K562 (cell line): ENCODE data around the gene SAMD3. TPM values are rescaled to one million over a fixed set of nuclear protein-coding genes. Genes with fewer than 3 reads are reported as not detected.

Experiments
- HNRNPK ChIP-seq: fragments of 200-400 bp; formaldehyde crosslinking; IDR thresholded peaks from one replicate; pipeline ENCODE4 v1.6.1; 2018; ENCODE audit warnings: mild to moderate bottlenecking, low read depth, low read length; ENCODE audit not compliant: poor library complexity, severe bottlenecking
- MTA2 ChIP-seq: fragments of 450-650 bp; IDR thresholded peaks from 2 replicates; pipeline ENCODE4 v1.6.1; 2016; ENCODE audit warnings: low read depth
- PCBP1 ChIP-seq: fragments of 200-400 bp; formaldehyde crosslinking; IDR thresholded peaks from 2 replicates; pipeline ENCODE4 v1.6.1; 2018; ENCODE audit warnings: mild to moderate bottlenecking, low read depth, low read length; ENCODE audit not compliant: poor library complexity, severe bottlenecking
- polyA plus RNA-seq, 8 experiments: library from polyadenylated mRNA; depleted of rRNA in 4 of 8; stranded (reverse) in 5 of 8; unstranded in 3 of 8; fragments of >200 nt; fragmentation: Nextera tagmentation in 2 of 8; fragmentation: Illumina TruSeq in 1 of 8; extraction: Ambion mirVana in 2 of 8; extraction: Trizol in 1 of 8; gene quantifications; 2 replicates each; pipeline versions ENCODE4 v1.2.1 to v1.2.3, GENCODE V29; 2011 to 2014; ENCODE audit warnings: inconsistent platforms in 1 of 8, missing spikeins in 1 of 8
- total RNA-seq, 7 experiments: library from RNA; depleted of rRNA in 6 of 7; stranded (reverse); fragments of >200 nt in 6 of 7; fragmentation: Illumina TruSeq in 2 of 7; extraction: Trizol in 2 of 7; gene quantifications; 2 replicates each; pipeline versions ENCODE4 v1.2.1 to v1.2.3, GENCODE V29; 2011 to 2021; ENCODE audit warnings: low replicate concordance in 1 of 7
- TF ChIP-seq, protein P1 (sequence below), 2 experiments: fragments of 450-650 bp; IDR thresholded peaks; 2 replicates each; pipeline ENCODE4 v1.6.1; 2016; ENCODE audit warnings: mild to moderate bottlenecking in 2 of 2, borderline replicate concordance in 1 of 2, low read depth in 1 of 2, moderate library complexity in 1 of 2
- TF ChIP-seq, protein P2 (sequence below): fragments of 450-650 bp; IDR thresholded peaks from 2 replicates; pipeline ENCODE4 v1.6.1; 2016; ENCODE audit warnings: borderline replicate concordance

SAMD3 gene
- total and polyA plus RNA-seq, 9 of the 15 experiments (the other 6 are each of a cell fraction or from before 2014, with no cell fraction given), result 0.03 to 0.21 (median 0.18) TPM; not detected in 5

DNA sequence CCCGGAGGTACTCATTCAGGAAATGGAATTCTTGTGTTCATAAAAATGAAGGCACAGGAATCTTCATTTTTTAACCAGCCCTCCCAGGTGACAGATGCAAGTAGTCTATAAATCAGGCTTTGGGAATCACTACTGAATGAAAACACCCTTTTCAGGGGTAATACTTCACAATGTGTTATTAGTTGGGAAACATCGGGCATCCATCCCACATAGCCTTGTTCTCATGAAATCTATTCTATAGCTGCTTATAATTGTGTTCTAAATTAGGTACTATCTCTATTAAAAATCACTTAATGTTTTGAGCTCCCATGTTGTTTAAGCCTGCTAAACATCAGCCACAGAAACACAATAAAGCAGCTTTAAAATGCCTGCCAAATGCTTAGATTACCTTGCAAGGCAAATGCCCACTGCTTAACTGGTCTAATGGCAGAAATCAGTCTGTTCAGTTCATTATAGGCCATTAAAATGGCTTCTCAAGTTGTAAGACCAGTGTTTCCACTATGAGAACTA lies 109.5 kb downstream of the SAMD3 start (continued):
- TF ChIP-seq, protein P1, sequence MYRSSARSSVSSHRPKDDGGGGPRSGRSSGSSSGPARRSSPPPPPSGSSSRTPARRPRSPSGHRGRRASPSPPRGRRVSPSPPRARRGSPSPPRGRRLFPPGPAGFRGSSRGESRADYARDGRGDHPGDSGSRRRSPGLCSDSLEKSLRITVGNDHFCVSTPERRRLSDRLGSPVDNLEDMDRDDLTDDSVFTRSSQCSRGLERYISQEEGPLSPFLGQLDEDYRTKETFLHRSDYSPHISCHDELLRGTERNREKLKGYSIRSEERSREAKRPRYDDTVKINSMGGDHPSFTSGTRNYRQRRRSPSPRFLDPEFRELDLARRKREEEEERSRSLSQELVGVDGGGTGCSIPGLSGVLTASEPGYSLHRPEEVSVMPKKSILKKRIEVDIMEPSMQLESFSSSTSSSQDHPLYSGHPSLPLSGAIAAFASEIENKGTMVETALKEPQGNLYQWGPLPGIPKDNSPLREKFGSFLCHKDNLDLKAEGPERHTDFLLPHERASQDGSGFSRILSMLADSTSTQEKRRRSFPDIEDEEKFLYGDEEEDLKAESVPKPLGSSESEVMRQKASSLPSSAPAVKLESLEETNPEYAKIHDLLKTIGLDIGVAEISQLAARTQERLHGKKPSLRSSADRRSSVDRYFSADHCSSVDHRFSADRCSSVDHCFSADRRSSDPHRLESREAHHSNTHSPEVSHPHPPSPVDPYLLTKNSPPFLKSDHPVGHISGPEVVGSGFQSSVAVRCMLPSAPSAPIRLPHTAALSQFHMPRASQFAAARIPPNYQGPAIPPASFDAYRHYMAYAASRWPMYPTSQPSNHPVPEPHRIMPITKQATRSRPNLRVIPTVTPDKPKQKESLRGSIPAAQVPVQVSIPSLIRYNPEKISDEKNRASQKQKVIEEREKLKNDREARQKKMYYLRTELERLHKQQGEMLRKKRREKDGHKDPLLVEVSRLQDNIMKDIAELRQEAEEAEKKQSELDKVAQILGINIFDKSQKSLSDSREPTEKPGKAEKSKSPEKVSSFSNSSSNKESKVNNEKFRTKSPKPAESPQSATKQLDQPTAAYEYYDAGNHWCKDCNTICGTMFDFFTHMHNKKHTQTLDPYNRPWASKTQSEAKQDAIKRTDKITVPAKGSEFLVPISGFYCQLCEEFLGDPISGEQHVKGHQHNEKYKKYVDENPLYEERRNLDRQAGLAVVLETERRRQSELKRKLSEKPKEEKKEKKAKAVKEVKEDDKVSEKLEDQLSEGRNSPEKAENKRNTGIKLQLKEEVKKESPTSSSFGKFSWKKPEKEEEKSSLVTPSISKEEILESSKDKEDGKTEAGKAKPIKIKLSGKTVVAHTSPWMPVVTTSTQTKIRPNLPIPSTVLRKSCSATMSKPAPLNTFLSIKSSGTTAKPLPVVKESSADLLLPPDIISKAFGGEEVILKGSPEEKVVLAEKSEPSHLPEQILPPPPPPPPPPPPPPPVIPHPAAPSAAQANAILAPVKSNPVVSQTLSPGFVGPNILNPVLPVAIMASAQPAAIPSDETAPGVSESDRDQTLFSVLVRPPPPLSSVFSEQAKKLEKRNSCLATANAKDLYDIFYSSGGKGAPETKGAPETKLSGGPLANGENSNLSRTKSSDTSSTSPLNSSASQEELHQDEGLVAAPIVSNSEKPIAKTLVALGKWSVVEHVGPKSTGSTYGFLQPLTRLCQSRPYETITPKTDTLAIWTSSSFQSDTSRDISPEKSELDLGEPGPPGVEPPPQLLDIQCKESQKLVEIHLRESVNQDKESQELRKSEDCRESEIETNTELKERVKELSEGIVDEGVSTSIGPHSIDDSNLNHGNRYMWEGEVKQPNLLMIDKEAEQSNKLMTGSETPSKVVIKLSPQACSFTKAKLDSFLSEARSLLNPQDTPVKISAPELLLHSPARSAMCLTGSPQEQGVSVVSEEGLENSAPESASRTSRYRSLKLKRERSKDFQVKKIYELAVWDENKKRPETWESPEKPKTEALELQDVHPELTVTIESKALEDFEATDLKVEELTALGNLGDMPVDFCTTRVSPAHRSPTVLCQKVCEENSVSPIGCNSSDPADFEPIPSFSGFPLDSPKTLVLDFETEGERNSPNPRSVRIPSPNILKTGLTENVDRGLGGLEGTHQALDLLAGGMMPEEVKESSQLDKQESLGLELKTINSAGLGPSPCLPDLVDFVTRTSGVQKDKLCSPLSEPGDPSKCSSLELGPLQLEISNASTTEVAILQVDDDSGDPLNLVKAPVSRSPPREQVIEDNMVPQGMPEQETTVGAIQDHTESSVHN (IDR thresholded peaks at IDR 0.05; ENCODE audit: borderline replicate concordance in 1 of 2, low read depth in 1 of 2), result no peak
- TF ChIP-seq PCBP1 (no peak), HNRNPK (no peak), MTA2 (no peak)
- TF ChIP-seq, protein P2, sequence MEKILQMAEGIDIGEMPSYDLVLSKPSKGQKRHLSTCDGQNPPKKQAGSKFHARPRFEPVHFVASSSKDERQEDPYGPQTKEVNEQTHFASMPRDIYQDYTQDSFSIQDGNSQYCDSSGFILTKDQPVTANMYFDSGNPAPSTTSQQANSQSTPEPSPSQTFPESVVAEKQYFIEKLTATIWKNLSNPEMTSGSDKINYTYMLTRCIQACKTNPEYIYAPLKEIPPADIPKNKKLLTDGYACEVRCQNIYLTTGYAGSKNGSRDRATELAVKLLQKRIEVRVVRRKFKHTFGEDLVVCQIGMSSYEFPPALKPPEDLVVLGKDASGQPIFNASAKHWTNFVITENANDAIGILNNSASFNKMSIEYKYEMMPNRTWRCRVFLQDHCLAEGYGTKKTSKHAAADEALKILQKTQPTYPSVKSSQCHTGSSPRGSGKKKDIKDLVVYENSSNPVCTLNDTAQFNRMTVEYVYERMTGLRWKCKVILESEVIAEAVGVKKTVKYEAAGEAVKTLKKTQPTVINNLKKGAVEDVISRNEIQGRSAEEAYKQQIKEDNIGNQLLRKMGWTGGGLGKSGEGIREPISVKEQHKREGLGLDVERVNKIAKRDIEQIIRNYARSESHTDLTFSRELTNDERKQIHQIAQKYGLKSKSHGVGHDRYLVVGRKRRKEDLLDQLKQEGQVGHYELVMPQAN, result no peak
